ENCODE data around the gene UPB1. TPM values are rescaled to one million over a fixed set of nuclear protein-coding genes. Genes with fewer than 3 reads are reported as not detected.

The UPB1 gene
- total and polyA plus RNA-seq, 11 donors, result 0.24 to 1.9 (median 0.80) TPM

GRCh38 chr22:24495365-24495675, 188 bp downstream of the UPB1 start:
- H3K36me3 ChIP-seq, result no peaks in the 10 kb centered on the region
- H3K9me3 ChIP-seq, result no peaks in the 10 kb centered on the region
- peaks cover 0 to 8% (median 1%) of the 10 kb centered on the region in 12 donors for H3K4me1 ChIP-seq
- TF ChIP-seq, protein P1, sequence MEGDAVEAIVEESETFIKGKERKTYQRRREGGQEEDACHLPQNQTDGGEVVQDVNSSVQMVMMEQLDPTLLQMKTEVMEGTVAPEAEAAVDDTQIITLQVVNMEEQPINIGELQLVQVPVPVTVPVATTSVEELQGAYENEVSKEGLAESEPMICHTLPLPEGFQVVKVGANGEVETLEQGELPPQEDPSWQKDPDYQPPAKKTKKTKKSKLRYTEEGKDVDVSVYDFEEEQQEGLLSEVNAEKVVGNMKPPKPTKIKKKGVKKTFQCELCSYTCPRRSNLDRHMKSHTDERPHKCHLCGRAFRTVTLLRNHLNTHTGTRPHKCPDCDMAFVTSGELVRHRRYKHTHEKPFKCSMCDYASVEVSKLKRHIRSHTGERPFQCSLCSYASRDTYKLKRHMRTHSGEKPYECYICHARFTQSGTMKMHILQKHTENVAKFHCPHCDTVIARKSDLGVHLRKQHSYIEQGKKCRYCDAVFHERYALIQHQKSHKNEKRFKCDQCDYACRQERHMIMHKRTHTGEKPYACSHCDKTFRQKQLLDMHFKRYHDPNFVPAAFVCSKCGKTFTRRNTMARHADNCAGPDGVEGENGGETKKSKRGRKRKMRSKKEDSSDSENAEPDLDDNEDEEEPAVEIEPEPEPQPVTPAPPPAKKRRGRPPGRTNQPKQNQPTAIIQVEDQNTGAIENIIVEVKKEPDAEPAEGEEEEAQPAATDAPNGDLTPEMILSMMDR (IDR thresholded peaks at IDR 0.05), result no peak
- no peak for TF ChIP-seq POLR2A (IDR thresholded peaks at IDR 0.05)
- H3K27me3 ChIP-seq, result peaks cover 0 to 19% (median 0%) of the 10 kb centered on the region in 9 donors
- WGBS, 4 donors, result 94 to 99% (median 96%) methylated on average over 17 of the region's 17 CpGs
- DNase-seq (no peak), ATAC-seq (no peak)
- intact Hi-C loops (cut with DNase I), result no loop called here
- H3K4me3 ChIP-seq, result no peak overlapping the region
- H3K27ac ChIP-seq, result no peak overlapping the region

DNA sequence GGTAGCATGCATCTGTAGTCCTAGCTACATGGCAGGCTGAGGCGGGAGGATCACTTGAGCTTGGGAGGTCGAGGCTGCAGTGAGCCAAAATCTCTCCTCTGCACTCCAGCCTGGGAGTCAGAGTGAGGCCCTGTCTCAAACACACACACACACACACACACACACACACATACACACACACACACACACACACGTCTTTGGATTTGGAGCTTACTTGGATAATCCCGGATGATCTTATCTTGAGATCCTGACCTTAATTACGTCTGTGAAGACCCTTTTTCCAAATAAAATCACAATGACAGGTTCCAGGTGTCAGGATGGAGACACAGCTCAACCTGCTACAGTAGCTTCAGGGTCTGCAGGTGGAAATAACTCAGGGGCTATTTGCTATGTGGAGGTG, 1.1 kb downstream of the UPB1 start:
- no peak for DNase-seq
- H3K36me3 ChIP-seq, result no peaks in the 10 kb centered on the region
- no peak overlapping the region for H3K4me3 ChIP-seq
- peaks cover 0 to 19% (median 0%) of the 10 kb centered on the region in 9 donors for H3K27me3 ChIP-seq
- H3K4me1 ChIP-seq, result peaks cover 0 to 11% (median 6%) of the 10 kb centered on the region in 12 donors
- H3K27ac ChIP-seq, result no peak overlapping the region
- no peak for ATAC-seq
- no peaks in the 10 kb centered on the region for H3K9me3 ChIP-seq
- intact Hi-C loops (cut with DNase I), result no loop called here
- no peak for TF ChIP-seq POLR2A (IDR thresholded peaks at IDR 0.05)
- TF ChIP-seq, protein P1 (IDR thresholded peaks at IDR 0.05), result no peak
- WGBS, 4 donors, result 79 to 89% (median 83%) methylated on average over 5 of the region's 5 CpGs

- Histone ChIP-seq H3K9me3 (no peaks in the 10 kb centered on the region), H3K4me3 (no peak overlapping the region), H3K27me3 (peaks cover 0 to 19% (median 0%) of the 10 kb centered on the region in 9 donors), H3K36me3 (no peaks in the 10 kb centered on the region), H3K27ac (no peak overlapping the region), H3K4me1 (peaks cover 0 to 13% (median 7%) of the 10 kb centered on the region in 12 donors)
- TF ChIP-seq, protein P1 (IDR thresholded peaks at IDR 0.05), result no peak
- TF ChIP-seq POLR2A (IDR thresholded peaks at IDR 0.05), result no peak
- intact Hi-C loops (cut with DNase I), result no loop called here
- ATAC-seq (no peak), DNase-seq (no peak)
- 86 to 92% (median 90%) methylated on average over 2 of the region's 2 CpGs for WGBS, 4 donors
These were observed 1.5 kb downstream of the UPB1 start for GRCh38 chr22:24496661-24497060.

DNA sequence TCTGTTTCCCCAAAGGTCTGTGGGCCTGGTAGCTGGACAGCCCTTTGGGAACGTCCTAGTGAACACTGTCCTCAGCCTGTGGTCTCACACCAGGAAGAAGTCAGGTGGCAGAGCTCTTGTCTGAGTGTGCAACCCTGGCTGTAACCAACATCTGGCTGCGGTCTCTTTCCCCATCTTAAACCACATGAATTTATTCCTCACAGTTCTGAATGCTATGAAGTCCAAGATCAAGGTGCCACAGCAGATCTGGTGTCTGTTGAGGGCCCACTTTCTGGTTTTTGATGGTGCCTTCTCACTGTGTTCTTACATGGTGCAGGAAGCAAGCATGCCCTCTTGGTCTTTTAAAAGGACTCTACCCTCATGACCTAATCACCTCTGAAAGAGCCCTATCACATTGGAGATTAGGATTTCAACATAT, 2.7 kb downstream of the UPB1 start:
- WGBS, 4 donors, result 71 to 88% (median 80%) methylated on average over 1 to 2 of the region's 2 CpGs
- Histone ChIP-seq H3K4me3 (no peak overlapping the region), H3K4me1 (peaks cover 0 to 19% (median 7%) of the 10 kb centered on the region in 12 donors), H3K36me3 (no peaks in the 10 kb centered on the region), H3K27ac (no peak overlapping the region), H3K27me3 (peaks cover 0 to 19% (median 0%) of the 10 kb centered on the region in 9 donors), H3K9me3 (no peaks in the 10 kb centered on the region)
- no peak for TF ChIP-seq POLR2A (IDR thresholded peaks at IDR 0.05)
- intact Hi-C loops (cut with DNase I), result no loop called here
- ATAC-seq (no peak), DNase-seq (no peak)

- Histone ChIP-seq H3K4me3 (no peak overlapping the region), H3K27ac (no peak overlapping the region), H3K9me3 (no peaks in the 10 kb centered on the region), H3K27me3 (peaks cover 0 to 19% (median 0%) of the 10 kb centered on the region in 9 donors), H3K36me3 (no peaks in the 10 kb centered on the region), H3K4me1 (peaks cover 0 to 24% (median 8%) of the 10 kb centered on the region in 12 donors)
- ATAC-seq, result no peak
- DNase-seq, result peak in 1 of 5 donors; percentile 18
- 88 to 94% (median 92%) methylated on average over 11 of the region's 11 CpGs for WGBS, 4 donors
- intact Hi-C loops (cut with DNase I), result no loop called here
- TF ChIP-seq, protein P1 (IDR thresholded peaks at IDR 0.05), result no peak
- TF ChIP-seq POLR2A (IDR thresholded peaks at IDR 0.05), result no peak
These were observed 3.7 kb downstream of the UPB1 start for GRCh38 chr22:24498824-24499223.
